SHP77 treated with DMSO at 0.1 percent for 48 hours (cell line): Measurements from ENCODE around the gene NCK2.
A peak's percentile ranks its signal among the peaks of the same experiment; 100 is the strongest.

Experiments
- DNase-seq: peaks from one replicate; lab custom pipeline; 2025; lab: John Stamatoyannopoulos, UW

NCK2 gene

GRCh38 chr2:105793196-105793975 lies 48.7 kb downstream of the NCK2 start:
- no peak for DNase-seq

GRCh38 chr2:105794926-105795574 lies 50.3 kb downstream of the NCK2 start:
- DNase-seq: no peak

- no peak for DNase-seq
Observed at GRCh38 chr2:105795575-105795934, 50.8 kb downstream of the NCK2 start.

- no peak for DNase-seq
Observed at GRCh38 chr2:105796131-105796638, 51.5 kb downstream of the NCK2 start.

- no peak for DNase-seq
Observed at GRCh38 chr2:105796791-105797190, 52.1 kb downstream of the NCK2 start.

GRCh38 chr2:105797298-105797819 lies 52.6 kb downstream of the NCK2 start:
- DNase-seq: no peak

- no peak for DNase-seq
Observed at GRCh38 chr2:105798595-105798994, 53.9 kb downstream of the NCK2 start.

- no peak for DNase-seq
Observed at GRCh38 chr2:105800036-105800713, 55.5 kb downstream of the NCK2 start.

- DNase-seq: no peak
Observed at GRCh38 chr2:105800953-105801635, 56.4 kb downstream of the NCK2 start.

- no peak for DNase-seq
Observed at GRCh38 chr2:105801961-105802360, 57.2 kb downstream of the NCK2 start.

- DNase-seq: no peak
Observed at GRCh38 chr2:105802587-105802986, 57.9 kb downstream of the NCK2 start.

GRCh38 chr2:105803337-105803736 lies 58.6 kb downstream of the NCK2 start:
- DNase-seq: no peak

GRCh38 chr2:105803773-105804172 lies 59.1 kb downstream of the NCK2 start:
- DNase-seq: no peak

GRCh38 chr2:105804266-105804665 lies 59.6 kb downstream of the NCK2 start:
- DNase-seq: peak; percentile 43

- no peak for DNase-seq
Observed at GRCh38 chr2:105806996-105807395, 62.3 kb downstream of the NCK2 start.

GRCh38 chr2:105808423-105809096 lies 63.8 kb downstream of the NCK2 start:
- no peak for DNase-seq

- no peak for DNase-seq
Observed at GRCh38 chr2:105809097-105809473, 64.4 kb downstream of the NCK2 start.

GRCh38 chr2:105809723-105810122 lies 65.0 kb downstream of the NCK2 start:
- no peak for DNase-seq

GRCh38 chr2:105812180-105813044 lies 67.7 kb downstream of the NCK2 start:
- no peak for DNase-seq

GRCh38 chr2:105813045-105813315 lies 68.3 kb downstream of the NCK2 start:
- DNase-seq: no peak

GRCh38 chr2:105813405-105813804 lies 68.7 kb downstream of the NCK2 start:
- DNase-seq: no peak
